NCI-H510A treated with DMSO at 0.1 percent for 48 hours (cell line): ENCODE data around the gene GREB1L.
"Not testable (repeated sequence)": the region's sequence is repeated elsewhere in the genome, so short reads cannot be mapped to it uniquely, and the experiment has no call there.

Experiments used
- DNase-seq: peaks from one replicate; lab custom pipeline; 2025; lab: John Stamatoyannopoulos, UW

Gene GREB1L

DNA sequence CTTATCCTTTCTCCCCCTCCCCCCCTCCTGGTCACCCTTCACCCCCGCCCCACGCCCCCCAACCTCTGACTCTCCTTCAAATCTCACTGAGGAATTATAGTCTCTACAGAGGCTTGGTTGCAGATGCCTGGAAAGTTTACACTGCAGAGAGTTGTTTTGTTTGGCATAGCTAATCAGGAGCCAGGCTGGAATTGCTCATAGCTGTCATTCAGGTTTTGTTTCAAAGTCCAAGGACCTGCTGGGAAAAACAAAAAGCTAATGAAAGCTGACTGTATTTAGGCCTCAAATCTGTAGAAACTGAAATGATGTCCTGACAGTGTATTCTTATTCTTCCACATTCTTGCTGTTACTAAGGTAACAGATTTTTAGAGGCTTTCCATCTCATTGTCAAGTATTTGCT is 22.6 kb downstream of the GREB1L start:
- no peak for DNase-seq

DNA sequence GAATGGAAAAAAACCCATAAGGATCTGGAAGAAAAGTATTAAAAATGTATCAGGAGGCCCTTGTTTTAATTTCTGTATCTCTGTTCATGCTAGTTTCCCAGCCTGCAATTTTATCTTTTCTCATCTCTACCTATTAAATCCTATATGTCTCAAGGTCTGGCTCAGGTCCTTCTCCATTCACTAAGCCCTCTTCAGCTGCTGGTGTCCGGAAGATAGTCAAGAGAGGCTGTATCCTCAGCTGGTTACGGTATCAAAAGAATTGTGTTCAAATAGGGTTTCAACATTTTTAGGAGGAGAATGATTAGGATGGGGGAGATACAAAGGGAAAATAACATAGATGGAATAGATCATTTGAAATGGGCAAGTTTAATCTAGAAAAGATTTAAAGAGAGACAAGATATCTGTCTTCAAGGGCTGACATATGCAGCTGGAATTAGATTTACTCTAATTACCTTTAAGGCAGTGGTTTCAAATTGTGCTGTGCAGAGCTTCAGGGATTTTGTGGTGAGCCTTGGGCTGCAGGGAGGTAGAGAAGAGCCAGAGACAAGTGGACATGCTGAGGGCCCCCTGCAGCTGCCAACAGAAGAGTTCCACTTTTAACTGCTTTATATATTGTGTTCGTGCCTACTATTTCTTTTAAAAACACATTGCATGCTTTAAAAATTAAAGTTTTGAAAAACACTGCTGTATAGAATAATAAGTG is 24.1 kb downstream of the GREB1L start:
- DNase-seq: no peak

DNA sequence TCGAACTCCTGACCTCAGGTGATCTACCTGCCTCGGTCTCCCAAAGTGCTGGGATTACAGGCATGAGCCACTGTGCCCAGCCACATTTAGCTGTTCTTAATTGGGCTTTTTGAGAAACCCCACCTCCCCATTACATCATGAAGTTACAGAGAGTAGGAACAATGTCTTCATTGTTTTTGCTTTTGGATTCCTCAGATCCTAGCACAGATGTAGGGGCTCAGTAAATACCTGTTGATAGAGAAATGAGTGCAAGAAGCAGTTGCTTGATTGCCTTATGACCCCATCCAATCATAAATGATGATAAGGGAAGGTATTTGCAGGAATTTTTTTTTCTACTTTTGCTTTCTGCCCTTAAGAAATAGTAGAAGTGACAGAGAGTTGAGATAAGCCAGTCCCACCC is 25.4 kb downstream of the GREB1L start:
- no peak for DNase-seq

DNA sequence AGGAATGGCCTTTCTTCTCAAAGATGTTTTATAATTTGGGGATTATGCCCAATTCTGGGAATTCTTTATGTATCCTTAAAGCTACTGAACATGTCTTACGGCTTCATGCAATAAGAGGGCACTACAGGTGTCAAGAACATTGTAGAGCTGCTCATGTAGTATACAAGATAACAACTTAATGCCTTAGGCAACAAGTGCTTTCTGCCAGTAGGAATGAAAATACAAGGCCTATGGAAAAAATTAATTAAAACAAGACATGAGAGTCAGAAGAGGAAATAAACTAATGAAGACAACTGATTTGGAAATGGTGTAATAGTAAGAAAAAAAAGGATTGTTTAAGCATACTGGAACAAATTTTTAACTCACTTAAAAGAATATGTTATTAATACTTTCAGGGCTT is 27.3 kb downstream of the GREB1L start:
- no peak for DNase-seq

DNA sequence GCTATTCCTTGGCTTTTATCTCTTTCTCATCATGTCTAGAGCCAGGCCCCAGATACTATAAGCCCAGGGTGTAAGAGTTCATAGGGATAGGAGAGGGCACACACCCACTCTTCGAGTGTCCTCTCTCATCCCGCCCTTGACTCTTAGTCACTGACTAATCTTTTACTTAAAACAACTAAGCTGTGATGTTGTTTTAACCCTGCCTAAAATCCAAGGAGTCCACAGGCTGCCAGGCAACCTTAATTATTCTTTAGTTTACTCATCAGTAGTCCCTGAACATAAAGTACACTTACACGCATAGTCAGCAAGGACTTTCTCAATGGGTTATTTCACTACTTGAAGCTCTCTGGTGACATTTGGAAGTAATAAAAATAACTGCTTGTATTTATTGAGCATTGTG is 28.4 kb downstream of the GREB1L start:
- DNase-seq: no peak

DNA sequence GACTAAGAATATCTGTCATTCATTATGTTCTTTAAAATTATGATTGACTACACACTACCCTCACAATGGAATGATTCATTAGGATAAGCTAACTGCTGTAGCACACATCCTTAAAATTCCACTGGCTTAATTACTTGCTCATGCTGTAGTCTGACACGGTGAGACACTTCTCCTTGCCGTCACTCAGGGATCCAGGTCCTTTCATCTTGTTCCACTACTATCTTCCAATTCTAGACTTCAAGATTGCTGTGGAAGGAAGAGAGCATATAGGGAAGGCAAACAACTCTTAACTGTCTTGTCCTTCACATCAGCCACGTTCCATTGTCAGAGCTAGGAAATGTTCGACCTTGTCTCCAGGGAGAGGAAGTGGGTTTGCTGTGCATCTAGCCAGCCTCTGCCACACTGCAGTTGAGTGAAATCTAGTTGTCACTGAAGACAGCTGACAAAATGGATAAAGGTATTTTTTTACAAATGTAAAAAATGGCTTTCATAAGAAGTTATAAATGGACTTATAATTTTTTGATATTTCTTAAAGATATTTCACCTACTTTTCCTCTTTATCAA is 30.1 kb downstream of the GREB1L start:
- DNase-seq: no peak

DNA sequence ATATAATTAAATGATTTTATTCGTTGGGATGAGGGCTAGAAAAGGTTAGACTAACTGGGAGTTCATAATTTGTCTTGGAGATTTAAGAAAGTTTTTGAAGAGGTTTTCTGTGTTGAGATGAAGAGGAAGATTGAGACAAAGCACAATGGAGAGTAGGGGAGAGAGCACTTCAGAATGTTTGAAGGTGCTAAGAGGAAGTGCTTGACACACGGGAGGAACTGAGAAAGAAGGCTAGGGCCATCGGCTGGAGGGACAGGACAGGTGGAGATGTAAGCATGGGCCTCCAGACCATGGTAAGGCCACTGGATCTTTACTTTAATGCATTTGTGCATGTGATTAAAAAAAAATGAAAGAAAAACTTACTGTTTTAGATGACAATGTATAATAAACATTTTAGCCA is 31.5 kb downstream of the GREB1L start:
- no peak for DNase-seq

DNA sequence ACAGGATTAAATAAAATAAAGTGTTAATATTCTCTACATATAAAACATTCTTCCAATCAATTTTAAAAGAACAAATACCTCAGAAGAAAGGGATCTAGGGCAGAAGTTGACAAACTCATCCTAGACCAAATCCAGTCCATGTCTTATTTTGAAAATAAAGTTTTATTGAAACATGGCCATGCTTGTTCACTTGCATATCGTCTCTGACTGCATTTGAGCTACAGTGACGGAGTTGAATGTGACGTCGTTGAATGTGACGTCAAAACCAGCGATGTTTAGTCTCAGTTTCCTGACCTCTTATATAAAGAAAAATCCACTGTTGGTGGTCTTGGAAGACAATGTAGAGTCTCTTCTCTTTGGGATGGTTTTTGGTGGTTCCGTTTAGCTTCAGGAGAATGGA is 33.6 kb downstream of the GREB1L start:
- DNase-seq: no peak

DNA sequence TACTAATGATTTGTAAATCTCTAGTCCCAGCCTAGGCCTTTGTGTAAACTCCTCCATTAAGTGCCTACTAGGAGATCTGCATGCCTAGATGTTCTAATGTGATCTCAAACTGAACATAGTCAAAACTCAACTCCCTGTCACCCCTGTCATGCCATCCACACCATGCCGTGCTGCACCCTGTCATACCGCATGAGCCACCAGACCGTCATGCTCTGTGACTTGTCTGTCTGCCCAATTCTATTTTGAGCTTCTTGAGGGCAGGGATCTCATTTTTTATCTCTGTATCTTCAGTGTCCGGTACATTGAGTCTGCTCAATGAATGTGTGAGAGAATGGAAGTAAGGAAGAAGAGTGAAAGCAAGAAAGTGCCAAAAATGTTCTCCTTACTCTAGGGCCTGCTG is 35.5 kb downstream of the GREB1L start:
- DNase-seq: no peak

DNA sequence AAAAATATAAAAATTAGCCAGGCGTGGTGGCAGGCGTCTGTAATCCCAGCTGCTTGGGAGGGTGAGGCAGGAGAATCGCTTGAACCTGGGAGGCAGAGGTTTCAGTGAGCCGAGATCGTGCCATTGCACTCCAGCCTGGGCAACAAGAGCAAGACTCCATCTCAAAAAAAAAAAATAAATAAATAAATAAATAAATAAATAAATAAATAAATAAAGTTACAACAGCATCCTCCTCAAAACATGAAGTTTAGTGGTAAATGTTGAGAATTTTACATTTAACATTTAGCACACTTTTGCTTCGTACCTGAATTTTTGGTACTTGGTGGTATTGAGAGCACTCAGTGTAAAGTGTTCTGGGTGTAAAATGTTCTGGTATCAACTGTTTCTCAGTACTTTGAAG is 36.2 kb downstream of the GREB1L start:
- not testable (repeated sequence) for DNase-seq

DNA sequence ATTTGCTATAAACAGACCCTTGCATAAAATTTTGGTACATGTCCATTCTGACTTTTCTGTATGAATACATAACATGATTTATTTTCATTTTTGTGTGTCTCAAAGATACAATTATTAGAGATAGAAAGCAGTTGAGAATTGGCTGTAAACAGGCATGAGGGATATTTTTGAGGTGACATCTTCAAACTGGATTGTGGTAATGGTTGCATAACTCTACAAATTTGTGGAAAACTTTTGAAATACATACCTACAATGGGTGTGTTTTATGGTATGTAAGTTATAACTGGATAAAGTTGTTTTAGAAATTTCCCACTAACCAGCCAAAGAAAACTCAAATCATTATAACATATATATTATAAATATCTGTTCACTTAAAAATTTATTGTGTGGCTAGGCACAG is 39.6 kb downstream of the GREB1L start:
- no peak for DNase-seq

DNA sequence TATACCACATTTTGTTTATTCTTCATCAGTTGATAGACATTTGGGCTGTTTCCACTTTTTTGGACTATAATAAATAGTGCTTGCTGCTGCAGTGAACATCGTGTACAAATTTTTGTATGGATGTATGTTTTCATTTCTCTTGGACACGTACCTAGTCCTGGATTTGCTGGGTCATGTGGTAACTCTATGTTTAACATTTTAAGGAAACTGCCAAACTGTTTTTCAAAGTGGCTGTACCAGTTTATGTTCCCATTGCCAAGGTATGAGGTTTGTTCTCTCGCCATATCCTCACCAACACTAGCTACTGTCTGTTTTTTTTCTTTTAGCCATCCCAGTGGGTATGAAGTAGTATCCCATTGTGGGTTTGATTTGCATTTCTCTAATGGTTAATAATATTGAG is 42.5 kb downstream of the GREB1L start:
- no peak for DNase-seq

DNA sequence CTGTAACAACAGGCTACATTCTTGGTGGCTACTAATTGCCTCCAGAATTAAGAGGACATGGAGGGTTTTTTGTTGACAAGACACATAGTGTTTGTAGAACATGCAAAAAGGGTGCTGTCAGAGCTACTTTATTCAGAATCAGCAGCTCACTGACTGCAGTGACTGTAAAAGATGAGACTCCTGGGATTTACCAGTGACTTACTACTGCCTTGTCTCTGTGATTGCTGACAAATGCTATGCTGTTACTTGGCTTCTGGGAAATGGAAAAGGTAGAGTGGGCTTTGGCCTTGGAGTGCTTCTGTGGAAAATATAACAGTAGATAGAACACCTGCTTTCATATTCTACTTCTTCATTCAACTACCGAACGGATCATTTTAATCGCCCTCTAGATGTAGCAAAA is 47.8 kb downstream of the GREB1L start:
- DNase-seq: no peak

DNA sequence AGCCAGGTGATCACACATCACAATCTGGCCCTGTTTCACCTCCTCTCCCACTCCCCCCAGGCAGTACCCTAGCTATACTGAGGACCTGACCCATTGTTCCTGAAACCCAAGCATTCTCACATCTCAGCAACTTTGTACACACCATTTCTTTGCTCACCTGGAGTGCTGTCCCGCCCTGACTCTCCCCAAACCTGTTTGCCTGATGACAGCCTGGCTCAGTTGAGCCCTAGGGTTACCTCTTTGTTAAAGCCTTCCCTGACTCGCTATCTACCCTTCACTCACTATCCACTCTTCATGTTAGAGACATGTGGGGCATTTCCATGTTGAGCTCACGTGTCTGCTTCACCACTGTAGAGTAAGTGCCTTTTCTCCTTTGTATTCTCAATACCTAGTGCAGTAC is 49.1 kb downstream of the GREB1L start:
- no peak for DNase-seq

DNA sequence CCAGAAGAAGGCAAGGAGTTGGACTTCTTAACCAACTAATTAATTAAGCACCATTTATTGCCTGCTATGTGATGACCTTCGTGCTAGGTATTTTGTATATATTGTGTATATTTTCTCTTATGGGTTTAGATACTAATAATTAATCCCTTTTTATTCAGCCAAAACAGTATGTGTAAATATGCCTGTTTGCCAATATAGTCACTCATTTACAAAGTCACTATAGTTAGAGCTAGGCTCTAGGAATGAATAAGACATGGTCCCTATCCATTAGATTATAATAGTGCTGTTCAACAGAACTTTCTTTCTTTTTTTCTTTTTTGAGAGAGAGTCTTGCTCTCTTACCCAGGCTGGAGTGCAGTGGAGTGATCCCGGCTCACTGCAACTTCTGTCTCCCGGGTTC is 51.4 kb downstream of the GREB1L start:
- no peak for DNase-seq

DNA sequence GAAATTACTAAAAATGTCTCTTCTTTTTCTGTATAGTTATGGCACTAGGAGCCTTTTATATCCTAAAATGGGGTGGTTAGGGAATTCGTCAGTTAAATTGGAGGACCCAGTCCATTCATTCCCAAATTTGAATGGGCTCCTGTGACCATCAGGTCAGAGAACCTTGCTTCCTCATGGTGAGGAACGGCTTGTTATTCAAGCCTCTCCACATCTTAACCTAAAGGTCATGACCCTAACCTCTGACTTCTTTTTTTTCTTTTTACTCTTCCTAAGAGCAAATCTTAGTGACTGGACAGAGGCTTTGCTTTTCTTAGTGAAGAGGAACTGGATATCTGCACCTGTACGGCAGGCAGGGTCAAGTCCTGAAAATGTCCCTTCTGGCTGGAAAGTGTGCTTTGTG is 53.1 kb downstream of the GREB1L start:
- DNase-seq: no peak

DNA sequence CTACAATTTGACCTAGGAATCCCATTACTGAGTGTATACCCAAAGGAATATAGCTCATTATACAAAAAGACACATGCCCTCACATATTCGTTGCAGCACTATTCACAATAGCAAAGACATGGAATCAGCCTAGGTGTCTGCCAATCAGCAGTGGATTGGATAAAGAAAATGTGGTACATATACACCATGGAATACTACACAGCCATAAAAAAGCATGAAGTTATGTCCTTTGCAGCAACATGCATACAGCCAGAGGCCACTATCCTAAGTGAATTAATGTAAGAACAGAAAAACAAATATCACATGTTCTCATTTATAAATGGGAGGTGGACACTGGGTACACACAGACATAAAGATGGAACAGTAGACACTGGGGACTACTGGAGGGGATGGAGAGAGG is 54.0 kb downstream of the GREB1L start:
- no peak for DNase-seq

DNA sequence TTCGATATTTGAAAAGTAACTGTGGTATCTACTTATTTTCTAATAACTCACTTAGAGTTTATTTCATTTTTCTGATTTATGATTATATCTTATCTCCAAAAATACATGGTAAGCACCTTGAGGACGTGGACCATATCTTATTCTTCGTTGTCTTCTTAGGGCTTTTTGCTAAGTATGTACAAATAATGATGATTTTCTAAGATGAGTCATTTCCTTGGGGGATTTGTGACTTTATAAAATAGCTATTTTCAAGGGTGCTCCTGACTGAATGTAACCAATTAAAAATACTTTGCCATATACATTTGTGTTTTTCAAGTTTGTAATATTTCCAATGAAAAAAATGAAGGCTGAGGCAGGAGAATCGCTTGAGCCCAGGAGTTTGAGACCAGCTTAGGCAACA is 56.3 kb downstream of the GREB1L start:
- no peak for DNase-seq

DNA sequence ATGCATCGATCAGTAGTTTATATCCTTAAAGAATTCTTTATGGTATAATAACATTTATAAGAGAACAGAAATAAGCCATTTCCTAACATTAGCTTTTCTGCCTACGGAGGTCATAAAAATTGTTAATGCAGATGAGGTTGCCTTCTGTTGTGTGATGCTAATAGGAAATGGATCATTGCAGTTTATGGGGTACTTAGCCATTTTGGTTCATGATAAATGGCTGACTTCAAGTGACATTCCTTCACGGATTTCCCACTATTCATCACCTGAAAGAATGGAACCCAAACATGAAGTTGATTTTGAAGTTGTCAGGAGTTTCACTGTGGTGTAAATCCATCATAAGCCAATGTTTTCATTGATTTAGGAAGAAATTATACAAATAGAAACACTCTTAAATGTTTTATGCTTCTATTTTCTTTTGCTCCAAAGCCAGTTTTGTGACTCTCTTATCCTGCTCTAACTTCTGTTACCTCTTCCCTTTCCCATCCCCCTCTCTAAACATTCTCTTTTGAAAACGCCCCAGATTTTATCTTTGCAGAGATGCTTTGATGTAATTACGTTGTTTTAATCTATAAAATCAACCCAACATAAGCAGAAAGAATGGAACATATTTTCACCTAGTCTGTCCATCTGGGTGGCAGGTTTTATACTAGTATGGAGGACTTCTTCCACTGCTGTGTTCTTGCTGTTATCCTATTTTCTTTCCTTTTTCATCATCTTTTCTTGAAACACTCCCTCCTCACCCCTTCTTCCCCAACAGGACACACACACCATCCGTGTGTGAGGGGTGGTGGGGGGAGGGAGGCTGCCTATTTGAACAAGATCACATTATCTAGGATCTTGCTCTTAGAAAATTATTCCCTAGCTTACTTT is 58.2 kb downstream of the GREB1L start:
- DNase-seq: no peak

DNA sequence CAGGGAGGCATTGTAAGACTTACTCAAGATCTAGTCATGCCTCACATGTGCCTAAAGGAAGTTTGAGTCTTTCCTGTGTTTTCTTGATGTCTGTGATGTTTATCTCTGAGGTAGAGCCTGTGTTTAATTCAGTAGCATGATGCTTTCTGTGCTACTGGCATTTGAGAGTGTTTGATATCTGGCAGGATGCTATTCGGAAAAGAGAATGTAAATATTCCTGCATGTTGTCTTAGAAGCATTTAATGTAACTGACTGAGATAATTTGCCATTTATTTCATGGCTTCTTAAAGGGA is 58.8 kb downstream of the GREB1L start:
- no peak for DNase-seq

DNA sequence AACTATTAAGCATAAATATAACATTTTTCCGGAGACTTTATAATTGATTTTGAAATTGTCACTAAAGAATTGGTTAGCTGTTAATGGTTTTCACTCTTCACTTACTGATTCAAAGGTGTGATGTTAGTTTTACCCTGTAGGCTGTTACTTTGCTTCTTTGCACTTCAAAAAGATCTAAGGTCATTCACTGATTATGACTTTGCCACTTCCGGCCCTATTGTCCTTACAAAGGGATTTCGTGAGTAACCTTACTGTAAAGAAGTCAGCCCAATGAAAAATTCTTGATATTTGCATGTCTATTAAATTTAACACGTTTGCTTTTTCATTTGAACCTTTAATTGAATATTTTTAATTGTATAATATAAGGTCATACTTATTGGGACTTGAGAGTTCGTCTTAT is 61.4 kb downstream of the GREB1L start:
- no peak for DNase-seq

DNA sequence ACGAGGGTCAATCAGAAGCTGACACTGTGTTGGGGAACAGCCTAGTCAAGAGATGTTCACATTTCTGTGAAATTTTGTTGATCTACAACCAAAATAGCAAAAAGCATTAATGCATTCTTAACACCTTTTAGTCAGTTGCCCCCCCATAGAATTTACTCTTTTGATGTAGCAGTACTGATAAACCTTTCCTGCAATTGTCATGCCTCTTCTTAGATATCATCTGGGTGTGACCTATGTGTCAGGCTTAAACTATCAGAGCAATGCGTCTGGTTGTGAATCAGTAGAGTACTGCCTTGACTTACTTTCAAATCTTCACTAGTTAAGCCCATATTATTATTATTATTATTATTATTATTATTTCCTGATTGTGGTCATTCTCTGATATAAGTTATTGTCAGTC is 61.9 kb downstream of the GREB1L start:
- DNase-seq: no peak

DNA sequence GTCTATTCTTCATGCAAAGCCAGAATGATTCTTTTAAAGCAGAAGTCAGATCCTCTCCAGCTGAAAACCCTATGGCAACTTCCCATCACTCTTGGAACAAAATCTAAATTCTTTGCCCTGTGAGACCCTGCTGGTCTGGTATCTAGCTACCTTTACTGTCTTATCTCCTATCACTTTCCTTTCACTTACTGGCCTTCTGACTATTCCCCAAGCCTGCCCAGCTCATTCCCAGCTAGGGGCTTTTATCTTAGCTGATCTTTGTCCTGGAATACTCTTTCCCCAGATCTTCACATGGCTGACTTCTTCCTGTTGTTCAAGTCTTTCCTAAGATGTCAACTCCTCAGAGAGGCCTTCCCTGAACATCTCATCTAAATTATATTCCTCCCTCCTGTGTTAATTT is 63.6 kb downstream of the GREB1L start:
- no peak for DNase-seq

DNA sequence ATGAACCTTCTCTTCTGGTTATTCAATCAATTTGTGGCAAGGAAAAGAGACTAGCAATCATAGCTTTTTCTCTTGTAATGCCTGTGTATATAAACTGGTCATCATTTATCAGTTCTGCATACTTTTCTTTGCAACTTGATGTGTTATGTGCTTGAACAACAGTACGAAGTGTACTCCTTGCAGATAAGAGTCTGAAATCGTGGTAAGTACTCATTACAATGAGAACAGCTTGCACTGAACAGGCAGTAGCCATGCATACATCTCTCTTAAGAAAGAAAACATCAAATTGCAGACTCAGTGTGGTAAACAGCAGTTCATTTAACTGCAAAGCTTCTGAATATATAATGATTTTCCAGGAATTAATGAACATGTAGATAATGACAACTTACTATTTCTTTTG is 64.3 kb downstream of the GREB1L start:
- DNase-seq: no peak
